Measurements from ENCODE around the gene KNDC1. TPM values are rescaled to one million over a fixed set of nuclear protein-coding genes. Genes with fewer than 3 reads are reported as not detected.

The KNDC1 gene
- total and polyA plus RNA-seq, 10 of the 15 experiments (the other 5 are each of a cell fraction or from before 2014, with no cell fraction given) = 0.03 to 0.11 (median 0.05) TPM; not detected in 7

DNA sequence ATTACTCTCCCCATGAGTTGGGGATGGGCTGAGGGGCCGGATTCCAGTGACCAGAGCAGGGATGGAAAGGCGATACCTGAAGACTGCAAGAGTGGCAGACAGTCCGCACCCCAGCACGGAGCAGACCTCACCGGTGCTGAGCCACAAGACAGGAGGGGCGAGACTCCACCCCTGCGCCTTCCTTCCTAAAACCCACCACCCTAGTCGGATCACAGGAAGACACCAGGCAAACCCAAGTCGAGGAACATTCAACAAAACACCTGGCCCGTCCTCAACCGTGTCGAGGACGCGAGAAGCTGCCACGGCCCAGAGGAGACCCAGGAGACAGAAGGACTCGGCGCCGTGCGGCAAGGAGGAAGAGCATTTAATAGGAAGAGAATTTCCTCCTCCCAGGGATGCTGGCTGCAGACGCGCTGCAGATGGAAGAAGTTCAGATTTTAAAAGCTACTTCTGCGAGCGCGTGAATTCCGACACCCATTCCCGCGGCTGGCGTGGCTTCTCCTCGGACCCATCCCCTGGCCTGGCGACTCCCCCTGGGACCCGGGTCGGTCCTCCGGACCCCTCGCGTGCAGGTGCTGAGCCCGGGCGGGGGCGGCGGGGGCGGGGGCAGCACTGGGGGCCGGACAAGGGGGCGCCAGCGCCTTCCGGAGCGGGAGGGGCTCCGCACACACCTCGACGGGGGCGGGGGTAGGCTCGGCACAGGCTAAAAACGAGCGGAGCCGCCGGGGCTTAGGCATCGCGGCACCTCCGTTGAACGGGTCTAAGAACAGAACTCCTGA lies 69.4 kb downstream of the KNDC1 start:
- SMC1A ChIA-PET (ENCODE audit: uncharacterized antibody, unreplicated experiment) = no interaction called here
- Histone ChIP-seq H2AFZ (ENCODE audit: control insufficient read depth, low read depth, low read length) (no peak overlapping the region), H3K9ac (ENCODE audit: control insufficient read depth, insufficient read depth, low read length) (no peak overlapping the region), H3K36me3 (ENCODE audit: control insufficient read depth in 2 of 2, insufficient read depth in 2 of 2, low read length in 1 of 2) (no peaks in the 10 kb centered on the region), H3K4me3 (no peak overlapping the region), H4K20me1 (ENCODE audit: control insufficient read depth, insufficient read depth) (no peaks in the 10 kb centered on the region), H3K79me2 (ENCODE audit: control insufficient read depth, insufficient read depth, low read length) (no peaks in the 10 kb centered on the region), H3K27me3 (replicated peaks in 1 of 2; ENCODE audit: control insufficient read depth in 2 of 2, insufficient read depth in 2 of 2, low read length in 1 of 2) (peaks cover 1 to 3% of the 10 kb centered on the region in 2 experiments; a peak in 2 of 4 replicates), H3K4me2 (ENCODE audit: control insufficient read depth, insufficient read depth) (no peak overlapping the region), H3K9me3 (replicated peaks; ENCODE audit: control insufficient read depth, insufficient read depth, low read length) (no peaks in the 10 kb centered on the region), H3K4me1 (ENCODE audit: control insufficient read depth, insufficient read depth, low read length) (no peaks in the 10 kb centered on the region), H3K27ac (ENCODE audit: control insufficient read depth, insufficient read depth) (no peak overlapping the region)
- intact Hi-C loops (cut with micrococcal nuclease; ENCODE audit: unreplicated experiment) (no loop called here), in situ Hi-C loops (cut with MboI) (no loop called here)
- DNase-seq (ENCODE audit: low read depth, low spot score) (no peak), ATAC-seq (no peak), FAIRE-seq (no peak)
- POLR2A ChIA-PET = no interaction called here
- no TSS peak for BruUV-seq (replicated peaks)
- WGBS (ENCODE audit: insufficient coverage, insufficient replicate concordance, low lambda C conversion rate, missing lambda C conversion rate) = 40% methylated on average over 38 of the region's 58 CpGs
- CTCF ChIA-PET = no interaction called here
- RAD21 ChIA-PET (ENCODE audit: unreplicated experiment) = no interaction called here
- TF ChIP-seq ESRRA (IDR thresholded peaks at IDR 0.05; ENCODE audit: low read length) = no peak
- TF ChIP-seq, protein P1, sequence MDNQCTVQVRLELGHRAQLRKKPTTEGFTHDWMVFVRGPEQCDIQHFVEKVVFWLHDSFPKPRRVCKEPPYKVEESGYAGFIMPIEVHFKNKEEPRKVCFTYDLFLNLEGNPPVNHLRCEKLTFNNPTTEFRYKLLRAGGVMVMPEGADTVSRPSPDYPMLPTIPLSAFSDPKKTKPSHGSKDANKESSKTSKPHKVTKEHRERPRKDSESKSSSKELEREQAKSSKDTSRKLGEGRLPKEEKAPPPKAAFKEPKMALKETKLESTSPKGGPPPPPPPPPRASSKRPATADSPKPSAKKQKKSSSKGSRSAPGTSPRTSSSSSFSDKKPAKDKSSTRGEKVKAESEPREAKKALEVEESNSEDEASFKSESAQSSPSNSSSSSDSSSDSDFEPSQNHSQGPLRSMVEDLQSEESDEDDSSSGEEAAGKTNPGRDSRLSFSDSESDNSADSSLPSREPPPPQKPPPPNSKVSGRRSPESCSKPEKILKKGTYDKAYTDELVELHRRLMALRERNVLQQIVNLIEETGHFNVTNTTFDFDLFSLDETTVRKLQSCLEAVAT (IDR thresholded peaks at IDR 0.05) = no peak
- TF ChIP-seq ATF2 (IDR thresholded peaks at IDR 0.05; ENCODE audit: low read length) = no peak
- no peak for TF ChIP-seq CBX5 (IDR thresholded peaks at IDR 0.05; ENCODE audit: low read depth)
- TF ChIP-seq SMAD1 (IDR thresholded peaks at IDR 0.05; ENCODE audit: low read depth, partially characterized antibody) = no peak
- TF ChIP-seq, protein P2, sequence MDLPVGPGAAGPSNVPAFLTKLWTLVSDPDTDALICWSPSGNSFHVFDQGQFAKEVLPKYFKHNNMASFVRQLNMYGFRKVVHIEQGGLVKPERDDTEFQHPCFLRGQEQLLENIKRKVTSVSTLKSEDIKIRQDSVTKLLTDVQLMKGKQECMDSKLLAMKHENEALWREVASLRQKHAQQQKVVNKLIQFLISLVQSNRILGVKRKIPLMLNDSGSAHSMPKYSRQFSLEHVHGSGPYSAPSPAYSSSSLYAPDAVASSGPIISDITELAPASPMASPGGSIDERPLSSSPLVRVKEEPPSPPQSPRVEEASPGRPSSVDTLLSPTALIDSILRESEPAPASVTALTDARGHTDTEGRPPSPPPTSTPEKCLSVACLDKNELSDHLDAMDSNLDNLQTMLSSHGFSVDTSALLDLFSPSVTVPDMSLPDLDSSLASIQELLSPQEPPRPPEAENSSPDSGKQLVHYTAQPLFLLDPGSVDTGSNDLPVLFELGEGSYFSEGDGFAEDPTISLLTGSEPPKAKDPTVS (IDR thresholded peaks at IDR 0.05; ENCODE audit: low read depth, low read length) = no peak
- TF ChIP-seq, protein P3, sequence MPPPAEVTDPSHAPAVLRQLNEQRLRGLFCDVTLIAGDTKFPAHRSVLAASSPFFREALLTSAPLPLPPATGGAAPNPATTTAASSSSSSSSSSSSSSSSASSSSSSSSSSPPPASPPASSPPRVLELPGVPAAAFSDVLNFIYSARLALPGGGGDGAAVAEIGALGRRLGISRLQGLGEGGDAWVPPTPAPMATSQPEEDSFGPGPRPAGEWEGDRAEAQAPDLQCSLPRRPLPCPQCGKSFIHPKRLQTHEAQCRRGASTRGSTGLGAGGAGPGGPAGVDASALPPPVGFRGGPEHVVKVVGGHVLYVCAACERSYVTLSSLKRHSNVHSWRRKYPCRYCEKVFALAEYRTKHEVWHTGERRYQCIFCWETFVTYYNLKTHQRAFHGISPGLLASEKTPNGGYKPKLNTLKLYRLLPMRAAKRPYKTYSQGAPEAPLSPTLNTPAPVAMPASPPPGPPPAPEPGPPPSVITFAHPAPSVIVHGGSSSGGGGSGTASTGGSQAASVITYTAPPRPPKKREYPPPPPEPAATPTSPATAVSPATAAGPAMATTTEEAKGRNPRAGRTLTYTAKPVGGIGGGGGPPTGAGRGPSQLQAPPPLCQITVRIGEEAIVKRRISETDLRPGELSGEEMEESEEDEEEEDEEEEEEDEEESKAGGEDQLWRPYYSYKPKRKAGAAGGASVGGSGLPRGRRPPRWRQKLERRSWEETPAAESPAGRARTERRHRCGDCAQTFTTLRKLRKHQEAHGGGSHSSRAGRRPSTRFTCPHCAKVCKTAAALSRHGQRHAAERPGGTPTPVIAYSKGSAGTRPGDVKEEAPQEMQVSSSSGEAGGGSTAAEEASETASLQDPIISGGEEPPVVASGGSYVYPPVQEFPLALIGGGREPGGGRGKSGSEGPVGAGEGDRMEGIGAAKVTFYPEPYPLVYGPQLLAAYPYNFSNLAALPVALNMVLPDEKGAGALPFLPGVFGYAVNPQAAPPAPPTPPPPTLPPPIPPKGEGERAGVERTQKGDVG (CRISPR knock-in tag; IDR thresholded peaks at IDR 0.05) = no peak
- no peak for TF ChIP-seq IKZF2 (IDR thresholded peaks at IDR 0.05)
- no peak for TF ChIP-seq KLF5 (IDR thresholded peaks at IDR 0.05; ENCODE audit: partially characterized antibody)
- no peak for TF ChIP-seq TBL1XR1 (IDR thresholded peaks at IDR 0.05; ENCODE audit: low read depth, low read length)
- no peak for TF ChIP-seq CREB1 (IDR thresholded peaks at IDR 0.05; ENCODE audit: low read depth)
- no peak for TF ChIP-seq NBN (IDR thresholded peaks at IDR 0.05)
- no peak for TF ChIP-seq ZNF207 (IDR thresholded peaks at IDR 0.05; ENCODE audit: borderline replicate concordance)
- no peak for TF ChIP-seq BRCA1 (IDR thresholded peaks at IDR 0.05; ENCODE audit: low read depth, low read length)
- TF ChIP-seq HDAC2 (IDR thresholded peaks at IDR 0.05) = no peak
- no peak for TF ChIP-seq BCL3 (IDR thresholded peaks at IDR 0.05; ENCODE audit: borderline replicate concordance, insufficient read depth, low read depth, low read length, poor library complexity, severe bottlenecking)
